HL-60 (cell line): Measurements from ENCODE around the gene GZMH.

ENCODE experiments used
- GABPA ChIP-seq: IDR thresholded peaks from 2 replicates; pipeline ENCODE4 v1.6.1; 2012; ENCODE audit warnings: low read depth
- POLR2AphosphoS5 ChIP-seq: IDR thresholded peaks from 2 replicates; pipeline ENCODE4 v1.6.1; 2012; ENCODE audit warnings: low read depth
- SPI1 ChIP-seq: IDR thresholded peaks from 2 replicates; pipeline ENCODE4 v1.6.1; 2012; ENCODE audit warnings: low read depth, mild to moderate bottlenecking, borderline replicate concordance
- TF ChIP-seq, protein P1 (sequence below): IDR thresholded peaks from one replicate; pipeline ENCODE4 v1.5.1; 2011; ENCODE audit warnings: low read length, control low read depth, inconsistent platforms; ENCODE audit not compliant: insufficient read depth
- TF ChIP-seq, protein P2 (sequence below): IDR thresholded peaks from 2 replicates; pipeline ENCODE4 v1.6.1; 2012; ENCODE audit warnings: low read depth; ENCODE audit not compliant: insufficient replicate concordance

DNA sequence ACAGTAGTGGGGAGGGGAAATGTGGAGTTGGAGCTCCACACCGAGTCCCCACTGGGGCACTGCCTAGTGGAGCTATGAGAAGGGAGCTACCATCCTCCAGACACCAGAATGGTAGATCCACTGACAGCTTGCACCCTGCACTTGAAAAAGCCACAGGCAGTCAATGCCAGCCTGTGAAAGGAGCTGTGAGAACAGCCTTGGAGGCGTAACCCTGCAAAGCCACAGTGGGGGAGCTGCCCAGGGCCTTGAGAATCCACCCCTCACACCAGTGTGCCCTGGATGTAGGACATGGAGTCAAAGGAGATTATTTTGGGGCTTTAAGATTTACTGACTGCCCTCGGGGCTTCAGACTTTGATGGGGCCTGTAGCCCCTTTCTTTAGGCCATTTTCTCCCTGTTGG, 46.0 kb downstream of the GZMH start:
- TF ChIP-seq, protein P1, sequence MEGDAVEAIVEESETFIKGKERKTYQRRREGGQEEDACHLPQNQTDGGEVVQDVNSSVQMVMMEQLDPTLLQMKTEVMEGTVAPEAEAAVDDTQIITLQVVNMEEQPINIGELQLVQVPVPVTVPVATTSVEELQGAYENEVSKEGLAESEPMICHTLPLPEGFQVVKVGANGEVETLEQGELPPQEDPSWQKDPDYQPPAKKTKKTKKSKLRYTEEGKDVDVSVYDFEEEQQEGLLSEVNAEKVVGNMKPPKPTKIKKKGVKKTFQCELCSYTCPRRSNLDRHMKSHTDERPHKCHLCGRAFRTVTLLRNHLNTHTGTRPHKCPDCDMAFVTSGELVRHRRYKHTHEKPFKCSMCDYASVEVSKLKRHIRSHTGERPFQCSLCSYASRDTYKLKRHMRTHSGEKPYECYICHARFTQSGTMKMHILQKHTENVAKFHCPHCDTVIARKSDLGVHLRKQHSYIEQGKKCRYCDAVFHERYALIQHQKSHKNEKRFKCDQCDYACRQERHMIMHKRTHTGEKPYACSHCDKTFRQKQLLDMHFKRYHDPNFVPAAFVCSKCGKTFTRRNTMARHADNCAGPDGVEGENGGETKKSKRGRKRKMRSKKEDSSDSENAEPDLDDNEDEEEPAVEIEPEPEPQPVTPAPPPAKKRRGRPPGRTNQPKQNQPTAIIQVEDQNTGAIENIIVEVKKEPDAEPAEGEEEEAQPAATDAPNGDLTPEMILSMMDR, result no peak
- TF ChIP-seq POLR2AphosphoS5, result no peak
- TF ChIP-seq, protein P2, sequence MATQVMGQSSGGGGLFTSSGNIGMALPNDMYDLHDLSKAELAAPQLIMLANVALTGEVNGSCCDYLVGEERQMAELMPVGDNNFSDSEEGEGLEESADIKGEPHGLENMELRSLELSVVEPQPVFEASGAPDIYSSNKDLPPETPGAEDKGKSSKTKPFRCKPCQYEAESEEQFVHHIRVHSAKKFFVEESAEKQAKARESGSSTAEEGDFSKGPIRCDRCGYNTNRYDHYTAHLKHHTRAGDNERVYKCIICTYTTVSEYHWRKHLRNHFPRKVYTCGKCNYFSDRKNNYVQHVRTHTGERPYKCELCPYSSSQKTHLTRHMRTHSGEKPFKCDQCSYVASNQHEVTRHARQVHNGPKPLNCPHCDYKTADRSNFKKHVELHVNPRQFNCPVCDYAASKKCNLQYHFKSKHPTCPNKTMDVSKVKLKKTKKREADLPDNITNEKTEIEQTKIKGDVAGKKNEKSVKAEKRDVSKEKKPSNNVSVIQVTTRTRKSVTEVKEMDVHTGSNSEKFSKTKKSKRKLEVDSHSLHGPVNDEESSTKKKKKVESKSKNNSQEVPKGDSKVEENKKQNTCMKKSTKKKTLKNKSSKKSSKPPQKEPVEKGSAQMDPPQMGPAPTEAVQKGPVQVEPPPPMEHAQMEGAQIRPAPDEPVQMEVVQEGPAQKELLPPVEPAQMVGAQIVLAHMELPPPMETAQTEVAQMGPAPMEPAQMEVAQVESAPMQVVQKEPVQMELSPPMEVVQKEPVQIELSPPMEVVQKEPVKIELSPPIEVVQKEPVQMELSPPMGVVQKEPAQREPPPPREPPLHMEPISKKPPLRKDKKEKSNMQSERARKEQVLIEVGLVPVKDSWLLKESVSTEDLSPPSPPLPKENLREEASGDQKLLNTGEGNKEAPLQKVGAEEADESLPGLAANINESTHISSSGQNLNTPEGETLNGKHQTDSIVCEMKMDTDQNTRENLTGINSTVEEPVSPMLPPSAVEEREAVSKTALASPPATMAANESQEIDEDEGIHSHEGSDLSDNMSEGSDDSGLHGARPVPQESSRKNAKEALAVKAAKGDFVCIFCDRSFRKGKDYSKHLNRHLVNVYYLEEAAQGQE, result no peak
- TF ChIP-seq GABPA, result no peak
- no peak for TF ChIP-seq SPI1
